SU-DHL-6 (cell line): ENCODE results near the gene GBA2.

Experiments
- CTCF ChIP-seq: fragments of 200-600 bp; sonication (generic); IDR thresholded peaks from one replicate; pipeline ENCODE4 v1.5.1; 2017; ENCODE audit warnings: antibody characterized with exemption, mild to moderate bottlenecking, low read length, moderate library complexity; ENCODE audit not compliant: insufficient read depth, poor library complexity, severe bottlenecking
- EZH2phosphoT487 ChIP-seq: fragments of 200-600 bp; sonication (generic), shearing (Covaris generic); conservative IDR thresholded peaks from 2 replicates; pipeline ENCODE4 v1.6.1; 2018; ENCODE audit warnings: mild to moderate bottlenecking, antibody characterized with exemption, low read length, moderate library complexity, mixed read lengths

- TF ChIP-seq CTCF (peak; percentile 86), EZH2phosphoT487 (no peak)
Observed at GRCh38 chr9:35790385-35791296, 41.6 kb upstream of the GBA2 start.
